Activated CD4-positive, alpha-beta memory T cell treated with anti-CD3 and anti-CD28 coated beads for 36 hours (primary cell): ENCODE results near the gene LILRA6. TPM values are rescaled to one million over a fixed set of nuclear protein-coding genes. Genes with fewer than 3 reads are reported as not detected.
"Not testable (repeated sequence)": the region's sequence is repeated elsewhere in the genome, so short reads cannot be mapped to it uniquely, and the experiment has no call there.

Experiments
- CTCF ChIA-PET: fragments of 350-600 bp; sonication (Branson Sonifier 250); formaldehyde crosslinking; loops from one replicate; lab custom pipeline; 2021; ENCODE audit warnings: antibody characterized with exemption, inconsistent platforms; lab: Charles Lee
- POLR2A ChIA-PET: fragments of 350-600 bp; sonication (Branson Sonifier 250); formaldehyde crosslinking; loops from one replicate; lab custom pipeline; 2021; ENCODE audit warnings: antibody characterized with exemption; lab: Charles Lee
- DNase-seq: peaks from one replicate; pipeline ENCODE4 v3.0.0-alpha.2; 2020
- H3K27ac Mint-ChIP-seq: one replicate; pipeline ENCODE4 v1.8.0; 2021; ENCODE audit warnings: mixed read lengths
- H3K27me3 Mint-ChIP-seq: one replicate; pipeline ENCODE4 v1.8.0; 2021; ENCODE audit warnings: mixed read lengths
- H3K36me3 Mint-ChIP-seq: one replicate; pipeline ENCODE4 v1.8.0; 2021; ENCODE audit warnings: mixed read lengths
- H3K4me1 Mint-ChIP-seq: one replicate; pipeline ENCODE4 v1.8.0; 2021; ENCODE audit warnings: low read depth, mixed read lengths
- H3K4me3 Mint-ChIP-seq: one replicate; pipeline ENCODE4 v1.8.0; 2021; ENCODE audit warnings: mild to moderate bottlenecking, mixed read lengths
- H3K9me3 Mint-ChIP-seq: one replicate; pipeline ENCODE4 v1.8.0; 2021; ENCODE audit warnings: mixed read lengths
- intact Hi-C: fragments of 100-400 bp; cut with micrococcal nuclease; formaldehyde crosslinking; loops from one replicate; pipeline ENCODE4 v1.15.1; 2023
- total RNA-seq, 2 experiments: library from RNA; stranded (reverse); gene quantifications; one replicate each; pipeline ENCODE4 v1.2.3, GENCODE V29; 2021

The LILRA6 gene
- total RNA-seq = under 1 TPM in 1 of 2 experiments, not detected in 1; 0.26 TPM

DNA sequence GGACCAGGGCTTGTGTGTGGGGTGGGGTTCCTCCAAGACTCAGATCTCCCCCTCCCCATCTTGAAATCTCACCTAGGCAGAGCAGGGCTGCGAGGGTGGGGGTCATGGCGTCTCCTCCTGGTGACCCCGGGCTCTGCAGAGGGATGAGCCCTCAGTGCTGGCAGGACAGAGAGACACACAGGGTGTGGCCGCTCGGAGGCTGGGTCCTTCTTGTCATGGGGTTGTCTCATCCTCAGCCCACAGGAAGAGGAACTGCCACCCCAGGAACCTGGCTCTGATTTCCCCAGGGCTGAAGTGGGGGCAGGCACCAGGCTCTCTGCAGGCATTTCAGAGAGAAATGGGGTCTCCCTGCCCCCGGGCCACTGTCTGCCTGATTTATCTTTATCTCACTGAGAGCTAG, at the start of gene LILRA6:
TSS of gene LILRA6 (minus strand) at position 145 of the 400 bp plus-strand sequence.
- H3K27me3 Mint-ChIP-seq, CTCF ChIA-PET, H3K4me1 Mint-ChIP-seq, H3K36me3 Mint-ChIP-seq, DNase-seq, H3K9me3 Mint-ChIP-seq, H3K27ac Mint-ChIP-seq, POLR2A ChIA-PET, H3K4me3 Mint-ChIP-seq: not testable (repeated sequence)
- intact Hi-C loops = loop anchor here (10.0 kb wide), 1 partner anchor 142 kb away; no protein-coding TSS in a partner anchor

DNA sequence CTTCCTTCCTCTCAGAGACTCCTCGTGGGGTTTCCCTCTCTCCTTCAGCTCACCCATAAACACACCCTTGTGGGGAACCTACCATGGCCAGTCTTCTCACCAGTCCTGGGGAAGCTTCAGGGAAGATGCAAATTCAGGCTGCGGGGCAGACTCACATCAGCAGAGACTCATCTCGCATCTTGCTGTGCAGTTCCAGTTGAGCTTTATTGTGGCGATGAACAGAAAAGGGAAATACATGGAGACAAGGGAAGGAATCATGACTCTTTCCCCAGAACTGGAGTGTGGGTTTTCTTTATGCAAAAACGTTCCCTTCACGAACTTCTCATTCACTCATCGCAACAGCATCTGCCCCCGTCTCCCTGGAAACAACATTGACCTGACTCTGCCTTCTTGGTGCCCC, 46.6 kb upstream of the LILRA6 start:
- POLR2A ChIA-PET, H3K4me3 Mint-ChIP-seq, intact Hi-C loops, H3K9me3 Mint-ChIP-seq, H3K27ac Mint-ChIP-seq, H3K4me1 Mint-ChIP-seq, H3K36me3 Mint-ChIP-seq, DNase-seq, CTCF ChIA-PET: not testable (repeated sequence)
- peaks cover 20% of the 10 kb centered on the region for H3K27me3 Mint-ChIP-seq

DNA sequence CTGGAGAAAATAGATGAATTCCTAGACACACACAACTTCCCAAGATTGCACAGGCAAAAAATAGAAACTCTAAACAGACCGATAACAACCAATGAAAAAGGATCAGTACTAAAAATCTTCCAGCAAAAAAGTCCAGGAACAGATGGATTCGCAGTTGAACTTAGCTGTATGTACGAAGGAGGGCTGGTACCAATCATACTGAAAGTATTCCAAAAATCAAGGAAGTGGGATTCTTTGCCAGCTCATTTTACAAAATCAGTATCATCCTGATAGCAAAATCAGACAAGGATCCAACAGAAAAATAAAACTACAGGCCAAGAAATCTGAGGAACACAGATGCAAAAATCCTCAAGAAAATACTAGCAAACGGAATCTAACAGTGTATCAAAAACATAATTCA, 44.9 kb upstream of the LILRA6 start:
- CTCF ChIA-PET = no interaction called here
- no peaks in the 10 kb centered on the region for H3K4me1 Mint-ChIP-seq

DNA sequence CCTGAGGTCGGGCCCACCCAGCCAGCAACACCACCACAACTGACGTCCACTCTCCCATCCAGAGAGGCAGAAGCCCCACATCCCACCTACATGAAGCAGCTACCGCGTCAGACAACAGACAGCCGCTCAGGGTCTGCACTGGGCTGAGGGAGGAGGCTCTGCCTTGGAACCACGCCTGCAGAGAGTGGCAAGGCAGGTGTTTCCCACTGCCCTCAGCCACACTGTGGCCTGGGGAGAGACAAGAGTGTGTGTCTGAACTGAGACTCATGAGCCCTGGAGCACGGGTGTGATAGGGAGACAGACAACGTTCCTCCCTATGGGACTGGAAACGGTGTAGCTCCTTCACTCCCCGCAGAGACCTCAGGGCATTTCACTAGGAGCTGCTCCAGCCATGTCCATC, 43.7 kb upstream of the LILRA6 start:
- H3K4me1 Mint-ChIP-seq, H3K27ac Mint-ChIP-seq, POLR2A ChIA-PET, H3K4me3 Mint-ChIP-seq, H3K36me3 Mint-ChIP-seq, CTCF ChIA-PET, H3K9me3 Mint-ChIP-seq, intact Hi-C loops, DNase-seq: not testable (repeated sequence)
- H3K27me3 Mint-ChIP-seq = peaks cover 33% of the 10 kb centered on the region

More for the DNA sequence above, 44.9 kb upstream of the LILRA6 start:
- H3K27me3 Mint-ChIP-seq = peaks cover 21% of the 10 kb centered on the region
- H3K4me3 Mint-ChIP-seq = no peak overlapping the region
- no peak for DNase-seq
- intact Hi-C loops = no loop called here
- POLR2A ChIA-PET = no interaction called here
- H3K27ac Mint-ChIP-seq = no peak overlapping the region
- H3K9me3 Mint-ChIP-seq = no peaks in the 10 kb centered on the region
- H3K36me3 Mint-ChIP-seq = no peaks in the 10 kb centered on the region

- H3K36me3 Mint-ChIP-seq, H3K4me3 Mint-ChIP-seq, POLR2A ChIA-PET, H3K9me3 Mint-ChIP-seq, DNase-seq, intact Hi-C loops, H3K4me1 Mint-ChIP-seq, CTCF ChIA-PET, H3K27ac Mint-ChIP-seq: not testable (repeated sequence)
- peaks cover 39% of the 10 kb centered on the region for H3K27me3 Mint-ChIP-seq
Observed at GRCh38 chr19:54285427-54286056, 43.0 kb upstream of the LILRA6 start.

DNA sequence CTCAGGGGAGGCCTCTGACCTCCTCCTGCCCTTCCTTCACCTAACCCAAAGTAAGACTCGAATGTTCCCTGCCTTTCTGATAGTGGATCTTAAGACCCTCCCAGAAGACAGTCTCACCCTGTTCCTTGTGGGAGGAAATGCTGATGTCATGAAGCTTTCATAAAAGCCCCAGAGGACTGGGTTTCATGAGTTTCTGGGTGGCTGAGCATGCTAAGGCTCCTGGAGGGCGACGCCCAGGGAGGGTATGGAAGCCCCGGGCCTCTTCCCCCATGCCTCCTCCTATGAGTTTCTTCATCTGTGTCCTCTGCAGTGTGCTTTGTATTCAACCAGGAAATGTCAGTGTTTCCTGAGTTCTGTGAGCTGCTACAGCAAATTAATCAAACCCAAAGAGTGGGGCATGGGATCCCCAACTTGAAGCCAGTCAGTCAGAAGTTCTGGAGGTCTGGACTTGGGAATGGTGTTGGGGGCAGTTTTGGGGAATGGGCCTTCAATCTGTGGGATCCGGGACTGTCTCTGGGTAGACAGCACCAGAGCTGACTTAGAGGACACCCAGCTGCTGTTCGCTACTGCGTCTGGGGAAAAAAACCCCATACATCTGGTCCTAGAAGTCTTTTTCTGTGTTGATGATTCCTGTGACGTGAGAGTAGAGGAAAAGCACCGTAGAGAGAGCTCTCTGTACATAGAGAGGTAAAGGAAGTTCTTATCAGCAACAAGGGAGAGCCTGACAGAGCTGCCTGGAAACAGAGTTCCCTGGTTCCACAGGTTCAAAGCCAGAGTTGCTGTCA, 40.3 kb upstream of the LILRA6 start:
- no peak for DNase-seq
- no peak overlapping the region for H3K4me3 Mint-ChIP-seq
- POLR2A ChIA-PET = no interaction called here
- no peaks in the 10 kb centered on the region for H3K9me3 Mint-ChIP-seq
- H3K27ac Mint-ChIP-seq = no peak overlapping the region
- CTCF ChIA-PET = no interaction called here
- intact Hi-C loops = no loop called here
- H3K36me3 Mint-ChIP-seq = no peaks in the 10 kb centered on the region
- no peaks in the 10 kb centered on the region for H3K4me1 Mint-ChIP-seq
- H3K27me3 Mint-ChIP-seq = peaks cover 45% of the 10 kb centered on the region

DNA sequence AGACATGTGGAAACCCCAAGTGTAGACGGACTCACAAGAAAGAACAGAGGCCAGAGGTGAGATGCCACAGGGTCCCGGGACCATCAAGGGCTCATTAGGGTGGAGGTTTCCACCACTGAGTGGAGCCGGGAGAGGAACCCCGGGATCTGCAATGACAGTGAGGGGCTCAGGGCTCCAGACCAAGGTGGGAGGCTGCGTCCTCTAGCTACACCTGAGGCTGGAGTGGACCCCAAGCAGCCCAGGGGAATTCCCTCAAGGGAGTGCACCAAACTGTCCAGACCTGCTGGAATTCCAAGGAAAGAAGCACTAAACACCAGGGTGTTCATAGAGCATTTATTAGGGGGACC, 39.1 kb upstream of the LILRA6 start:
- H3K4me1 Mint-ChIP-seq, H3K9me3 Mint-ChIP-seq, H3K36me3 Mint-ChIP-seq, H3K27ac Mint-ChIP-seq, CTCF ChIA-PET, DNase-seq, POLR2A ChIA-PET, H3K4me3 Mint-ChIP-seq, intact Hi-C loops: not testable (repeated sequence)
- peaks cover 43% of the 10 kb centered on the region for H3K27me3 Mint-ChIP-seq

DNA sequence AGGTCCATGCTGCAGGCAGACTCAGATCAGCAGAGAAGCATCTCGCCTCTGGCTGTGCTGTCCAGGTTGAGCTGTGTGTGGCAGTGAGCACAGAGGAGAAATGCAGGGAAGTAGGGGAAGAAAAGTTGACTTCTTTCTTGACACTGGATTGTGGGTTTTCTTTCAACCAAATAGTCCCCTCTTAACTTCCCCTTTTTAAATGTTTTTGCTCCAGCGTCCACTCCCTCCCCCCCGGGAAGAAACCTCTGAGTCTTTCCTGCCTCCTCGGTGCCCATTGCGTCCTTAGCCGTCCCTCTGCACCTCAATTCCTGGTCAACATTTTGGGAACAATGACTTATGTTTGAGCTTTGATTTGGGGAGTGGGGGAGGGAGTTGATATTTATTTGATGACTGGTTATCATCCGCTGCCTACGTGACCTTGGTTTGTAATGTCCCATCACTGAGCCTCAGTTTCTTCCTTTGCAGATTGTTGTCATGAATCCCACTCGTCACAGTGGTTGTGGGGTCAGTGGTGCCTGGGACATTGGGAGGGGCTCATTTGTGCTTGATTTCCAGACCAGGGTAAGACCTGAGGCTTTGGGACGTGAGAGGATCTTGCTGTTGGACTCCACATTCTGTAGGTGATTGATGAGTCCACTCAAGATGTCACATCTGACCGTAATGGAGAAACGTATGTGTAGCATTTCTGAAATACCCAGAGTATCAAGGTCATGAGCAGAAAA, 38.6 kb upstream of the LILRA6 start, which contains the start of gene LILRB2:
TSS of gene LILRB2 (minus strand) at position 104 of the 722 bp plus-strand sequence. CDS start 614 bp downstream, outside the sequence.
- POLR2A ChIA-PET = no interaction called here
- no peaks in the 10 kb centered on the region for H3K4me1 Mint-ChIP-seq
- DNase-seq = no peak
- H3K27me3 Mint-ChIP-seq = peaks cover 47% of the 10 kb centered on the region
- intact Hi-C loops = no loop called here
- CTCF ChIA-PET = no interaction called here
- H3K27ac Mint-ChIP-seq = no peak within 1 kb of the TSS
- H3K36me3 Mint-ChIP-seq = no peaks in the 10 kb centered on the region
- no peak within 1 kb of the TSS for H3K4me3 Mint-ChIP-seq
- no peaks in the 10 kb centered on the region for H3K9me3 Mint-ChIP-seq

DNA sequence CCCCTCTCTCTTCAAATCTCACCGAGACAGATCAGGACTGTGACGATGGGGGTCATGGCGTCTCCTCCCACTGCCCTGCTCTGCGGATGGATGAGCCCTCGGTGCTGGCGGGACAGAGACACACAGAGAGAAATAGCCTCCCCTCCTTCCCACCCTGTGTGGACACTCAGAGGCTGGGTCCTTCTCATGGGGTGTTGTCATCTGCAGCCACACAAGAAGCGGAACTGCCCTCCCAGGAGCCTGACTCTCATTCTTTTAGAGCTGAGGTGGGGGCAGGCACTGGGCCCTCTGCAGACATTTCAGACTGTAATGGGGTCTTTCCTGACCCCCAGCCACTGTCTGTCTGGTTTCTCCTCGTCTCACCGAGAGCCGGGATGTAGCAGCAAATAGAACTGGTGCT, 37.9 kb upstream of the LILRA6 start:
- H3K4me1 Mint-ChIP-seq, intact Hi-C loops, DNase-seq, H3K9me3 Mint-ChIP-seq, H3K27ac Mint-ChIP-seq, H3K36me3 Mint-ChIP-seq, H3K4me3 Mint-ChIP-seq, POLR2A ChIA-PET: not testable (repeated sequence)
- peaks cover 48% of the 10 kb centered on the region for H3K27me3 Mint-ChIP-seq
- CTCF ChIA-PET = interaction anchor here (0.9 kb wide), 1 partner anchor 14 kb away, joined by 4 read pairs; no protein-coding TSS in a partner anchor

- POLR2A ChIA-PET, H3K9me3 Mint-ChIP-seq, H3K4me3 Mint-ChIP-seq, H3K36me3 Mint-ChIP-seq, DNase-seq, intact Hi-C loops, H3K4me1 Mint-ChIP-seq, H3K27ac Mint-ChIP-seq: not testable (repeated sequence)
- H3K27me3 Mint-ChIP-seq = peaks cover 50% of the 10 kb centered on the region
- CTCF ChIA-PET = interaction anchor here (0.9 kb wide), 1 partner anchor 14 kb away, joined by 4 read pairs; no protein-coding TSS in a partner anchor
Observed at GRCh38 chr19:54280025-54280424, 37.4 kb upstream of the LILRA6 start.

DNA sequence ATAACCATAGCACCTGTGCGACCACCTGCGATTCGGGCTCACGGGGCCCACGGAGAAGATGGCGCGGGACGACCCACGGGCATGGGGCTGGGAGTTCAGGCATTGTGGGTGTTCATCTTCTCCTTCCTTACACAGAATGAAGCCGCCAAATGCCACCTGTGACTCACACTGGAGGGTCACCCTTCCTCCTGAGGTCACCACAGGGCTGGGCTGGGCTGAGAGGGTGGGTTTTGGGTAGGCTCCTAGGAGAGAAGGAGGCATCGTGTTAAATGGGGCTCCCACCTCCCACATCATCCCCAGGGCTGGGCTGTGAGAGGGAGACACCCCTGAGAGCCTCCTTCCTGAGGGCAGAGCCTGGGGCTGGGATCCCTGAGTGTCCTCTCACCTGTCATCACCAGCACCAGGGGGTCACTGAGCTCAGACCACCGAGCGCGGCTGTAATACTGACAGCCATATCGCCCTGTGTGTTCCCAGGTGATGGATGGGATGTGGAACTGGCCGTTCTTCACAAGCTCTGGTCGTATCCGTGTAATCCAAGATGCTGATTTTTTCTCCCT, 36.9 kb upstream of the LILRA6 start:
- ChIA-PET POLR2A (no interaction called here), CTCF (interaction anchor here (0.9 kb wide), 1 partner anchor 14 kb away, joined by 4 read pairs; no protein-coding TSS in a partner anchor)
- intact Hi-C loops = no loop called here
- Mint-ChIP-seq H3K4me3 (no peak overlapping the region), H3K27ac (no peak overlapping the region), H3K27me3 (peaks cover 50% of the 10 kb centered on the region), H3K9me3 (no peaks in the 10 kb centered on the region), H3K36me3 (no peaks in the 10 kb centered on the region), H3K4me1 (peaks cover 1% of the 10 kb centered on the region)
- DNase-seq = no peak
